ENCODE data around the gene C17orf114.

C17orf114 gene

GRCh38 chr17:4789951-4790704 is 12.0 kb downstream of the C17orf114 start:
- H3K9me3 ChIP-seq: no peaks in the 10 kb centered on the region
- peak; percentile 92 for TF ChIP-seq CTCF (IDR thresholded peaks at IDR 0.05)
- peak overlapping the region; percentile 79 to 84 for H3K4me3 ChIP-seq (ENCODE audit: low read depth in 1 of 2, low read length in 1 of 2)
- H3K27me3 ChIP-seq: peaks cover 87% of the 10 kb centered on the region
- peak overlapping the region; percentile 90 for H3K27ac ChIP-seq
- H3K4me1 ChIP-seq (ENCODE audit: control insufficient read depth in 1 of 2, insufficient read depth in 1 of 2, low read depth in 1 of 2, low read length in 1 of 2): peaks cover 24 to 34% of the 10 kb centered on the region in 2 experiments
- H3K36me3 ChIP-seq: no peaks in the 10 kb centered on the region

GRCh38 chr17:4789701-4789950 is 12.5 kb downstream of the C17orf114 start:
- no peaks in the 10 kb centered on the region for H3K36me3 ChIP-seq
- TF ChIP-seq CTCF (IDR thresholded peaks at IDR 0.05): no peak

GRCh38 chr17:4788807-4789700 is 13.1 kb downstream of the C17orf114 start, which contains the start of gene GLTPD2:
Gene GLTPD2, plus strand, starts transcription at chr17:4788964. Its CDS starts 48 bp downstream, at chr17:4789012.
- Histone ChIP-seq H3K36me3 (no peaks in the 10 kb centered on the region), H3K27me3 (peaks cover 96% of the 10 kb centered on the region), H3K27ac (peak within 1 kb of the TSS; percentile 90), H3K4me3 (ENCODE audit: low read depth in 1 of 2, low read length in 1 of 2) (peak within 1 kb of the TSS; percentile 79 to 84), H3K4me1 (ENCODE audit: control insufficient read depth in 1 of 2, insufficient read depth in 1 of 2, low read depth in 1 of 2, low read length in 1 of 2) (peaks cover 24 to 34% of the 10 kb centered on the region in 2 experiments), H3K9me3 (no peaks in the 10 kb centered on the region)
- TF ChIP-seq CTCF (IDR thresholded peaks at IDR 0.05): no peak

More at GRCh38 chr17:4789701-4789950, 12.5 kb downstream of the C17orf114 start:
- peak overlapping the region; percentile 90 for H3K27ac ChIP-seq
- H3K27me3 ChIP-seq: peaks cover 92% of the 10 kb centered on the region
- H3K4me1 ChIP-seq (ENCODE audit: control insufficient read depth in 1 of 2, insufficient read depth in 1 of 2, low read depth in 1 of 2, low read length in 1 of 2): peaks cover 24 to 34% of the 10 kb centered on the region in 2 experiments
- H3K9me3 ChIP-seq: no peaks in the 10 kb centered on the region
- H3K4me3 ChIP-seq (ENCODE audit: low read depth in 1 of 2, low read length in 1 of 2): peak overlapping the region; percentile 79 to 84

- no peaks in the 10 kb centered on the region for H3K36me3 ChIP-seq
- H3K4me3 ChIP-seq (ENCODE audit: low read depth in 1 of 2, low read length in 1 of 2): no peak overlapping the region
- no peaks in the 10 kb centered on the region for H3K9me3 ChIP-seq
- no peak for TF ChIP-seq CTCF (IDR thresholded peaks at IDR 0.05)
- H3K27ac ChIP-seq: no peak overlapping the region
- H3K4me1 ChIP-seq (ENCODE audit: control insufficient read depth in 1 of 2, insufficient read depth in 1 of 2, low read depth in 1 of 2, low read length in 1 of 2): peaks cover 24 to 34% of the 10 kb centered on the region in 2 experiments
- H3K27me3 ChIP-seq: peaks cover 96% of the 10 kb centered on the region
Measured at GRCh38 chr17:4788159-4788806, 13.8 kb downstream of the C17orf114 start.

GRCh38 chr17:4786516-4786915 is 15.6 kb downstream of the C17orf114 start:
- peaks cover 24 to 34% of the 10 kb centered on the region in 2 experiments for H3K4me1 ChIP-seq (ENCODE audit: control insufficient read depth in 1 of 2, insufficient read depth in 1 of 2, low read depth in 1 of 2, low read length in 1 of 2)
- no peaks in the 10 kb centered on the region for H3K36me3 ChIP-seq
- no peak overlapping the region for H3K27ac ChIP-seq
- TF ChIP-seq CTCF (IDR thresholded peaks at IDR 0.05): no peak
- H3K4me3 ChIP-seq (ENCODE audit: low read depth in 1 of 2, low read length in 1 of 2): no peak overlapping the region
- no peaks in the 10 kb centered on the region for H3K9me3 ChIP-seq
- peaks cover 96% of the 10 kb centered on the region for H3K27me3 ChIP-seq
